PC-3 (cell line): ENCODE measurements around the gene PCSK5. TPM values are rescaled to one million over a fixed set of nuclear protein-coding genes. Genes with fewer than 3 reads are reported as not detected.

Source experiments
- ATAC-seq: fragments of 200-7000 bp; cut with Tn5 transposase; 2 replicates; pipeline ENCODE4 v1.9.1; 2020; ENCODE audit warnings: mild to moderate bottlenecking, moderate library complexity
- BruUV-seq: library from RNA; stranded (reverse); fragments of 400-500 nt; replicated peaks from 2 replicates; lab custom pipeline; 2021; lab: Mats Ljungman, UMichigan
- CTCF ChIA-PET: fragments of 300-600 bp; sonication (Branson Sonifier 250); formaldehyde crosslinking; loops from one replicate; lab custom pipeline; 2022; ENCODE audit warnings: antibody characterized with exemption; lab: Charles Lee
- POLR2A ChIA-PET: fragments of 300-600 bp; sonication (Branson Sonifier 250); formaldehyde crosslinking; loops from one replicate; lab custom pipeline; 2022; ENCODE audit warnings: antibody characterized with exemption; ENCODE audit not compliant: unreplicated experiment; lab: Charles Lee
- DNase-seq: peaks from one replicate; pipeline ENCODE4 v3.0.0-alpha.2; 2015
- H2AFZ ChIP-seq: fragments of 300-600 bp; sonication (generic); 2 replicates; pipeline ENCODE4 v1.6.0; 2016; ENCODE audit warnings: antibody characterized with exemption, low read length
- H3F3A ChIP-seq: fragments of 300-600 bp; sonication (generic); one replicate; pipeline ENCODE4 v1.6.0; 2017; ENCODE audit warnings: antibody characterized with exemption, low read length, control low read depth, mild to moderate bottlenecking; ENCODE audit not compliant: unreplicated experiment
- H3K27ac ChIP-seq: fragments of 300-600 bp; sonication (generic); 2 replicates; pipeline ENCODE4 v1.5.1; 2016; ENCODE audit warnings: mild to moderate bottlenecking, low read length
- H3K27me3 ChIP-seq: fragments of 300-600 bp; sonication (generic); 2 replicates; pipeline ENCODE4 v1.6.1; 2016; ENCODE audit warnings: low read length, mixed read lengths
- H3K36me3 ChIP-seq: fragments of 300-600 bp; sonication (generic); 2 replicates; pipeline ENCODE4 v1.6.1; 2016; ENCODE audit warnings: low read depth, mixed run types, low read length, mixed read lengths
- H3K4me1 ChIP-seq: fragments of 300-600 bp; sonication (generic); 2 replicates; pipeline ENCODE4 v1.5.1; 2016; ENCODE audit warnings: low read length; ENCODE audit not compliant: insufficient read depth
- H3K4me2 ChIP-seq: fragments of 300-600 bp; sonication (generic); 2 replicates; pipeline ENCODE4 v1.6.0; 2016; ENCODE audit warnings: low read length
- H3K4me3 ChIP-seq: fragments of 300-600 bp; sonication (generic); 2 replicates; pipeline ENCODE4 v1.5.1; 2016; ENCODE audit warnings: mild to moderate bottlenecking, low read length, mixed read lengths
- H3K79me2 ChIP-seq: fragments of 300-600 bp; sonication (generic); 2 replicates; pipeline ENCODE4 v1.6.1; 2017; ENCODE audit warnings: low read length, mixed read lengths
- H3K9ac ChIP-seq: fragments of 300-600 bp; sonication (generic); 2 replicates; pipeline ENCODE4 v1.6.0; 2016; ENCODE audit warnings: mild to moderate bottlenecking, low read length
- H3K9me2 ChIP-seq: fragments of 300-600 bp; sonication (generic); replicated peaks from 2 replicates; pipeline ENCODE4 v1.6.1; 2016; ENCODE audit warnings: mixed run types, low read length, mixed read lengths
- H3K9me3 ChIP-seq: fragments of 300-600 bp; sonication (generic); 2 replicates; pipeline ENCODE4 v1.6.1; 2016; ENCODE audit warnings: low read length, mixed read lengths
- H4K20me1 ChIP-seq: fragments of 300-600 bp; sonication (generic); 2 replicates; pipeline ENCODE4 v1.6.1; 2016; ENCODE audit warnings: low read length, mixed read lengths
- EZH2 ChIP-seq: fragments of 300-600 bp; sonication (generic); IDR thresholded peaks from one replicate; pipeline ENCODE4 v1.6.1; 2017; ENCODE audit warnings: antibody characterized with exemption, mild to moderate bottlenecking, low read length; ENCODE audit not compliant: unreplicated experiment
- EZH2phosphoT487 ChIP-seq: fragments of 300-600 bp; sonication (generic); IDR thresholded peaks from 2 replicates; pipeline ENCODE4 v1.6.1; 2018; ENCODE audit warnings: mild to moderate bottlenecking, antibody characterized with exemption, low read length, borderline replicate concordance
- intact Hi-C: fragments of 100-400 bp; cut with micrococcal nuclease; formaldehyde crosslinking; loops from 2 replicates; pipeline ENCODE4 v1.9.0; 2023
- total RNA-seq: library from RNA; depleted of rRNA; stranded (reverse); fragments of >200 nt; gene quantifications from 2 replicates; pipeline ENCODE4 v1.2.3, GENCODE V29; 2014
- TF ChIP-seq, protein P1 (sequence below): fragments of 300-600 bp; sonication (generic); conservative IDR thresholded peaks from 2 replicates; pipeline ENCODE4 v1.5.1; 2017; ENCODE audit warnings: antibody characterized with exemption, low read depth, mild to moderate bottlenecking, low read length

PCSK5 gene
- total RNA-seq, 1 experiment from 2014 or later: not detected

- H3K9me2 ChIP-seq: no peaks in the 10 kb centered on the region
- H3K4me2 ChIP-seq: no peak overlapping the region
- H3K27ac ChIP-seq: no peak overlapping the region
- no peaks in the 10 kb centered on the region for H3K27me3 ChIP-seq
- ChIA-PET POLR2A (no interaction called here), CTCF (no interaction called here)
- H3K36me3 ChIP-seq: no peaks in the 10 kb centered on the region
- ATAC-seq (no peak), DNase-seq (no peak)
- BruUV-seq: no TSS peak
- no peaks in the 10 kb centered on the region for H4K20me1 ChIP-seq
- H3K9me3 ChIP-seq: no peaks in the 10 kb centered on the region
- H3K4me3 ChIP-seq: no peak overlapping the region
- H3K4me1 ChIP-seq: no peaks in the 10 kb centered on the region
- no peak overlapping the region for H2AFZ ChIP-seq
- H3K9ac ChIP-seq: no peak overlapping the region
- intact Hi-C loops: no loop called here
- no peaks in the 10 kb centered on the region for H3F3A ChIP-seq
- no peaks in the 10 kb centered on the region for H3K79me2 ChIP-seq
- TF ChIP-seq, protein P1, sequence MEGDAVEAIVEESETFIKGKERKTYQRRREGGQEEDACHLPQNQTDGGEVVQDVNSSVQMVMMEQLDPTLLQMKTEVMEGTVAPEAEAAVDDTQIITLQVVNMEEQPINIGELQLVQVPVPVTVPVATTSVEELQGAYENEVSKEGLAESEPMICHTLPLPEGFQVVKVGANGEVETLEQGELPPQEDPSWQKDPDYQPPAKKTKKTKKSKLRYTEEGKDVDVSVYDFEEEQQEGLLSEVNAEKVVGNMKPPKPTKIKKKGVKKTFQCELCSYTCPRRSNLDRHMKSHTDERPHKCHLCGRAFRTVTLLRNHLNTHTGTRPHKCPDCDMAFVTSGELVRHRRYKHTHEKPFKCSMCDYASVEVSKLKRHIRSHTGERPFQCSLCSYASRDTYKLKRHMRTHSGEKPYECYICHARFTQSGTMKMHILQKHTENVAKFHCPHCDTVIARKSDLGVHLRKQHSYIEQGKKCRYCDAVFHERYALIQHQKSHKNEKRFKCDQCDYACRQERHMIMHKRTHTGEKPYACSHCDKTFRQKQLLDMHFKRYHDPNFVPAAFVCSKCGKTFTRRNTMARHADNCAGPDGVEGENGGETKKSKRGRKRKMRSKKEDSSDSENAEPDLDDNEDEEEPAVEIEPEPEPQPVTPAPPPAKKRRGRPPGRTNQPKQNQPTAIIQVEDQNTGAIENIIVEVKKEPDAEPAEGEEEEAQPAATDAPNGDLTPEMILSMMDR: no peak
- TF ChIP-seq EZH2phosphoT487: no peak
- TF ChIP-seq EZH2: no peak
Observed at GRCh38 chr9:75992482-75993206, 102.2 kb downstream of the PCSK5 start.

DNA sequence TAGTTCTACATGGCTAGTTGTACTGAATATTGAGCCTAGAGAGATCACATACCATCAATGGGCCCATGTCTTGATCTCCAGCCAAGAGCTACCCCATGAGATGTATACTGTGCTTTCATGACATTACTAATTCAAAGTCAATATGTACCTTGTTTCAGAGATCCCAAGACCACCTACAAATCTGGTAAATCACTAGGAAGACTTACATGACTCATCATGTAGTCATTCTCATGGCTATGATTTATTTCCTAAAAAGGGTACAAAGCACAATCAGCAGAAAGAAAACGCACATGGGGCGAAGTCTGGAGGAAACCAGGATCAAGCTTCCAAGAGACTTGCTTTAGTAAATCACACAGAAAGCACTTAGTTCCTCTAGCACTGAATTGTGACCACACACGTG lies 103.0 kb downstream of the PCSK5 start:
- CTCF ChIA-PET: no interaction called here
- ATAC-seq (no peak), DNase-seq (peak; percentile 1)
- no peak overlapping the region for H2AFZ ChIP-seq
- H3K4me1 ChIP-seq: no peaks in the 10 kb centered on the region
- no peak overlapping the region for H3K27ac ChIP-seq
- no TSS peak for BruUV-seq
- no peaks in the 10 kb centered on the region for H3K36me3 ChIP-seq
- TF ChIP-seq EZH2: no peak
- no peak for TF ChIP-seq EZH2phosphoT487
- TF ChIP-seq, protein P1: no peak
- POLR2A ChIA-PET: no interaction called here
- no peak overlapping the region for H3K9ac ChIP-seq
- intact Hi-C loops: no loop called here
- H3K27me3 ChIP-seq: no peaks in the 10 kb centered on the region
- no peaks in the 10 kb centered on the region for H3K9me3 ChIP-seq
- no peaks in the 10 kb centered on the region for H4K20me1 ChIP-seq
- H3K4me2 ChIP-seq: no peak overlapping the region
- H3K79me2 ChIP-seq: no peaks in the 10 kb centered on the region
- H3K9me2 ChIP-seq: no peaks in the 10 kb centered on the region
- no peaks in the 10 kb centered on the region for H3F3A ChIP-seq
- H3K4me3 ChIP-seq: no peak overlapping the region

DNA sequence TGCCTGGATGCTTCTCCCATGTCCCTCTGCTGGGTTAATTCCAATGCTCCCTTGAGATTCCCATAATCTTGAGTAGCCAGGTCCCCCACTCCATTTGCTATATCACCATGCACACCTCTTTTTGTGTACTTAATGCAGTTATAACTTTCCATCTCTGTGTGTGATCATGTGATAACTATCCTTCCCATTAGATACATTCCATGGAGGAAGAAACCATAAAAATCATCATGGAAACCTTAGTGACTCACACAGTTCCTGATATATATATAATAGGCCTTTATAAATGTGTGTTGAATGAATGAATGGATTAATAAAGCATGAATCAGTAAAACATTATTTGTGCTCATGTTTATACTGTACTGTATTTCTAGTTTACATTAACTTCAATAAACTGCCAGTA lies 104.6 kb downstream of the PCSK5 start:
- H3K4me3 ChIP-seq: no peak overlapping the region

More for the DNA sequence above, 104.6 kb downstream of the PCSK5 start:
- no peaks in the 10 kb centered on the region for H4K20me1 ChIP-seq
- no peak overlapping the region for H2AFZ ChIP-seq
- H3K4me2 ChIP-seq: no peak overlapping the region
- no peaks in the 10 kb centered on the region for H3K9me3 ChIP-seq
- no peaks in the 10 kb centered on the region for H3F3A ChIP-seq
- H3K27ac ChIP-seq: no peak overlapping the region
- H3K27me3 ChIP-seq: no peaks in the 10 kb centered on the region
- H3K9me2 ChIP-seq: no peaks in the 10 kb centered on the region
- intact Hi-C loops: no loop called here
- no peaks in the 10 kb centered on the region for H3K79me2 ChIP-seq
- BruUV-seq: no TSS peak
- ATAC-seq: no peak
- no peaks in the 10 kb centered on the region for H3K4me1 ChIP-seq
- no peak for TF ChIP-seq EZH2phosphoT487
- TF ChIP-seq, protein P1: no peak
- no peak for TF ChIP-seq EZH2
- POLR2A ChIA-PET: no interaction called here
- H3K36me3 ChIP-seq: no peaks in the 10 kb centered on the region
- no peak overlapping the region for H3K9ac ChIP-seq
- CTCF ChIA-PET: no interaction called here
- no peak for DNase-seq
